GM19395 (cell line): Measurements from ENCODE around the gene ST8SIA3.
"Not testable (repeated sequence)": the region's sequence is repeated elsewhere in the genome, so short reads cannot be mapped to it uniquely, and the experiment has no call there.

Experiments used
- ATAC-seq: cut with Tn5 transposase; IDR thresholded peaks from one replicate; pipeline ENCODE4 v1.9.1; 2021; ENCODE audit warnings: mild to moderate bottlenecking, moderate library complexity; ENCODE audit not compliant: unreplicated experiment

Gene ST8SIA3

GRCh38 chr18:57362714-57363113 is 10.4 kb downstream of the ST8SIA3 start:
- ATAC-seq = no peak

GRCh38 chr18:57364460-57364859 is 12.1 kb downstream of the ST8SIA3 start:
- no peak for ATAC-seq

DNA sequence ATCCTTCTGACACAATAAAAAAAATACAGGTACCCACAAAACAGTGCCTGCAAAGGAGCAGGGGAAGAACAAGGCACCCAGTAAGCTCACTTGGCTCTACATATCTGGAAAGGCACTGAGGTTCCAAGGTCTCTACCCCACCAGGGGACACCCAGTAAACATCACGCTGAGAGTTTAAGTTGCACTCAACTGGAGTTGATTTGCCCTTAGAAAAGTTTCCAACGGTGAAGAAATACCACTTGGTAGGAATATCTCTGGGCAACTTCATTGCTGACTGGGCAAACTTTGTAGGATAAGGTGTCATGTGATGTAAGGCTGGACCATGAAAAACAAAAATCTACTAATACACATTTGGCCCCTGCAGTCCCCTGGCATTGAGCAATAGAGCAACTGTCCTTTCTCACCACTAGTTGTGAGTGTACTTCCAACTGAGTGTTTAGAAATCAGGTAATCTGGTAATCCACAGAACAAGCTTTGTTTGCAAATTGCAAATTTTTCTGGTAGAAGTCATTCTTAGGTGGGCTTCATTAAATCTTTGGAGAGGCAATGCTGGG is 14.2 kb downstream of the ST8SIA3 start:
- ATAC-seq = no peak

DNA sequence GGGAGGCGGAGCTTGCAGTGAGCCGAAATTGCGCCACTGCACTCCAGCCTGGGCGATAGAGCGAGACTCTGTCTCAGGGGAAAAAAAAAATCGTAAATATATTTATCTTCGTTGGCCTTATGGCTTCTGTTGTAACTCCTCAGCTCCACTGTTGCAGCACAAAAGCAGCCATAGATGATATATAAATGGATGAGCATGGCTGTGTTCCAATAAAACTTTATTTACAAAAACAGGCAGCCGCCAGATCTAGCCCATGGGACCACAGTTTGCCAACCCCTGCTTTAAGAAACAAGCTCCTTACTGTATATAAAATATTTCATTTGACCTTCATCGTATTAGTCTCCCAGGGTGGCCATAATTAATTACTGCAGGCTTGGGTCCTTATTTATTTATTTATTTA is 20.1 kb downstream of the ST8SIA3 start:
- no peak for ATAC-seq

GRCh38 chr18:57373017-57373416 is 20.7 kb downstream of the ST8SIA3 start:
- no peak for ATAC-seq

DNA sequence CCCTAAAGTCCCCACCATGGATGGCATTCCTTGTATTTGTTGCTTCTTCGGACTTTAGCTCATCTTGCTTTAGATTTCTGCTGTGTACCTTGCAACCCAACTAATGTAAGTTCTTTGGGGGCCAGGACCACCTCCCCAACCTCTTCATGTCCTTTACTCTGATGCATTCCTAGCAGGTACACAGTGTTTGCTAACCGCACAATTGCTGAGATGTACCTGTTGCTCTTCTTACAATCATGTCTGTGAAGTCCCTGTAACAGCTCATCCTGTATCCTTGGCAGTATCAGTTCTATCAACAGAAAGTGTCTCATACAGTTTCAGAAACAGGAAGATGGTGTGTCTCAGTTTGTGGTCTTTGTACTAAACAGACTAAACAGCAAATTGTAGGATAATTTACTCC is 24.1 kb downstream of the ST8SIA3 start:
- ATAC-seq = no peak

GRCh38 chr18:57389271-57389670 is 36.9 kb downstream of the ST8SIA3 start:
- ATAC-seq = no peak

DNA sequence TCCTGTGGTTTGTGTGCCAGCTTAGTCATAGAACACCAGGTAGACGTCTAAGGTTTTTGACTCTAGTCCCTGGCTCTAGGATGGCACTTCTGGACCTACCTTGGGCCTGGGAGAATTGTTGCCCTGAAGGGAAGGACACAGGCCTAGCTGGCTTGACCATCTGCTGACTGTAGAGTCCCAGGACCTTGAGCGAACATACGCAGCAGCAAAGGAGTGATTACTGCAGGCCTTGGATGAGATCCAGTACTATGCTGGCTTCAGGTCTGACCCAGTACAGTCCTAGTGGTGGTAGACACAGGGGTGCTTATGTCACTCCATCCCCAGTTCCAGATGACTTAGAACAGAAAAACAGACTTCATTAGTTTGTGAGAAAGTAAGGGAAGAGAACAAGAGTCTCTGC is 37.7 kb downstream of the ST8SIA3 start:
- no peak for ATAC-seq

GRCh38 chr18:57394749-57395148 is 42.4 kb downstream of the ST8SIA3 start:
- not testable (repeated sequence) for ATAC-seq

GRCh38 chr18:57396831-57397230 is 44.5 kb downstream of the ST8SIA3 start:
- not testable (repeated sequence) for ATAC-seq

DNA sequence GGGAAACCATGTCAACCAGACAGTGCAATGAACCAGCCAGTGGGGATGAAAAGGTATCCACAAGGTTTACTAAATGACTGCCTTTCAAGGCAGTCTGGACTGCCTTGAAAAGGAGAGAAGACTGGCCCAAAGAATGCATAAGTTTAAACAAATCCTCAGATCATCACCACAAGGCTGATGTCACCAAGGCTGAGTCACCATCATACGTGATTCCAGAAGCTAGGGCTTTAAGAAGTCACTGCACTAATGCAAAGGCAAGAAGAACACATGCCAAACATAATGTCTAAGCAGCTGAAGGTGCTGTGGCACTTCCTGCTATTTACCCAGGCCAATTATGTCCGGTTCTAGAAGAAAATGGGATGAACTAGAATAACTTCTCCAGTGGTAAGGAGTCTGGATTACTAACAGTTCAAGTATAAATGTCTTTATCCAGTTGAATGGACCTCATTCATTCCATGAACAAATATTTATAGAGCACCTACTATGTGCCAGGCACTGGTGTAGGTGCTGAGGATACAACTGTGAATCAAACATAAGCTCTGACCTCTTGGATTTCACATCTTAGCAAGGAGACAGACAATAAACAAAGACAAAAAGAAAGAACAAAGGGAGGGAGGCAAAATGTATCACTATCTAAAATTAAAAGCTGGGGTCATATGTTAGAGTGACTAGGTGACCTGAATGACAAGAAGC is 45.2 kb downstream of the ST8SIA3 start:
- ATAC-seq = no peak

DNA sequence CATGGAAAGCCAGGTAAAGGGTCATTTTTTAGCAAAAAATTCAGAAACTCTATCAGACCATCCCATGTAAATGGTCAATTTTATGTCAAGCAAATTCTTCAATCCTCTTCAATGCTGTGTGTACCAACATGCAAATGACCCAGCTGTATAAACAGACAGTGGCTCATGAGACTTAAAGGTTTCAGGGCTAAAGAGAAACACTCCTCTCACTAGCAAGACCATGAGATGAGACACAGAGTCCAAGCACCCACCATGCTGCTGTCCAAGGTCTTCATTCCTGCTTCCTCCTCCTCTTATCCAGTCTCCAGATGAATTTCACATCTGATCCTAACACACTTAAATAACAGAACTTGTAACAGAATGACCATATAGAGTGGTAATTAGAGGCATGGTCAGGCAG is 52.0 kb downstream of the ST8SIA3 start:
- ATAC-seq = no peak

GRCh38 chr18:57409650-57410049 is 57.3 kb downstream of the ST8SIA3 start:
- ATAC-seq = no peak

GRCh38 chr18:57410749-57411148 is 58.4 kb downstream of the ST8SIA3 start:
- ATAC-seq = no peak

DNA sequence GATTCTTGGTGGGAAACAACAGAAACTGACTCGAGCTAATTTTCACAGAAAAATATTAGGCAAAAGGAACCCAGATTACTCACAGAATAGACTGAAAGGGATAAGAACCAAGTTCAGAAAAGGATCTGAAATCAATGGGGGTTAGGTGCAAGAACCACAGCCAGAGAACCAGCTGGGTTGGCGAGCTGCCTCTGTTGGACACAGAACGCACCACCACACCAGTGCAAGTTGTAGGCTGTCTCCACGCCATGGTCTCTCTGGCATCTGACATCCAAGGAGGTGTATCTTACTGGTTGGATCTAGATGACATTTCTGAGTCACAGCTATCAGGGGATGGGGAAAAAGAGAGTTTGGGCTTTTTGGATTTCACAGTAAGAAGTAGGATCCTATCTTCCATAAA is 64.2 kb downstream of the ST8SIA3 start:
- no peak for ATAC-seq
